ENCODE results near the gene XYLT1.

DNA sequence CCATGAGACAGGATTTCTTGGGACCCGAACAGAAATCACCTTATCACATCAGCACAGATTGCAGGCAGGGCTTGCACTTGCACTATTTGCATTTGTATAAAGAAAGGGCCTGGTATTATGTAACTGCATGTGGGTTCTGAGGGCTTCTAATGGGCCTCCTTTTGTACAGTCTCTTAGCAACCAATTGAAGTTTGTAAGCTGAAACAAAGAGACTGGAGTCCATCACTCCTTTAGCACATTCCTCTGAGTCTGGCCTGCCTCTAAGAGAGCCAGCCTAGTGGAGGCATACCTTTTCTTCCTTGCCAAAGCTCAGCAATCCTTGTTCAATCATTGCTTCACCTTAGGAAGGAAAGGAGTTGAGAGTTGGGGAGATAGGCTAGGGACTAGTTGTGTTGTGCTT is 387.1 kb downstream of the XYLT1 start:
- TF ChIP-seq, protein P1, sequence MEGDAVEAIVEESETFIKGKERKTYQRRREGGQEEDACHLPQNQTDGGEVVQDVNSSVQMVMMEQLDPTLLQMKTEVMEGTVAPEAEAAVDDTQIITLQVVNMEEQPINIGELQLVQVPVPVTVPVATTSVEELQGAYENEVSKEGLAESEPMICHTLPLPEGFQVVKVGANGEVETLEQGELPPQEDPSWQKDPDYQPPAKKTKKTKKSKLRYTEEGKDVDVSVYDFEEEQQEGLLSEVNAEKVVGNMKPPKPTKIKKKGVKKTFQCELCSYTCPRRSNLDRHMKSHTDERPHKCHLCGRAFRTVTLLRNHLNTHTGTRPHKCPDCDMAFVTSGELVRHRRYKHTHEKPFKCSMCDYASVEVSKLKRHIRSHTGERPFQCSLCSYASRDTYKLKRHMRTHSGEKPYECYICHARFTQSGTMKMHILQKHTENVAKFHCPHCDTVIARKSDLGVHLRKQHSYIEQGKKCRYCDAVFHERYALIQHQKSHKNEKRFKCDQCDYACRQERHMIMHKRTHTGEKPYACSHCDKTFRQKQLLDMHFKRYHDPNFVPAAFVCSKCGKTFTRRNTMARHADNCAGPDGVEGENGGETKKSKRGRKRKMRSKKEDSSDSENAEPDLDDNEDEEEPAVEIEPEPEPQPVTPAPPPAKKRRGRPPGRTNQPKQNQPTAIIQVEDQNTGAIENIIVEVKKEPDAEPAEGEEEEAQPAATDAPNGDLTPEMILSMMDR (IDR thresholded peaks at IDR 0.05), result no peak
- no peak for TF ChIP-seq POLR2AphosphoS5 (IDR thresholded peaks at IDR 0.05)
- no peak for TF ChIP-seq POLR2A (IDR thresholded peaks at IDR 0.05)
